CD14-positive monocyte (primary cell): ENCODE results near the gene CMTM3. TPM values are rescaled to one million over a fixed set of nuclear protein-coding genes. Genes with fewer than 3 reads are reported as not detected.
A peak's percentile ranks its signal among the peaks of the same experiment; 100 is the strongest.

Experiments used
- DNase-seq, 3 donors: peaks; one replicate each; pipeline ENCODE4 v3.0.0-alpha.2; 2011 to 2022
- H2AFZ ChIP-seq: 2 replicates; pipeline ENCODE4 v1.6.0; 2012; ENCODE audit warnings: mild to moderate bottlenecking, low read depth, low read length, inconsistent platforms; ENCODE audit not compliant: insufficient read depth, poor library complexity, severe bottlenecking
- H3K27ac ChIP-seq, 2 donors: 1 replicate in 1 of 2; 2 replicates in 1 of 2; pipeline ENCODE4 v1.5.1; 2012 to 2013; ENCODE audit warnings: low read length in 2 of 2, control low read depth in 1 of 2, inconsistent platforms in 1 of 2, low read depth in 1 of 2, mild to moderate bottlenecking in 1 of 2
- H3K27me3 ChIP-seq, 2 donors: one replicate each; pipeline versions ENCODE4 v1.6.0 to v1.6.1; 2011 to 2013; ENCODE audit warnings: low read length in 2 of 2; ENCODE audit not compliant: control insufficient read depth in 2 of 2, insufficient read depth in 2 of 2
- H3K36me3 ChIP-seq, 2 donors: replicated peaks in 1 of 2; 1 replicate in 1 of 2; 2 replicates in 1 of 2; pipeline versions ENCODE4 v1.5.1 to v1.6.1; 2012 to 2013; ENCODE audit warnings: low read length in 2 of 2, control low read depth in 1 of 2, inconsistent platforms in 1 of 2, mild to moderate bottlenecking in 1 of 2; ENCODE audit not compliant: insufficient read depth in 2 of 2, control insufficient read depth in 1 of 2
- H3K4me1 ChIP-seq, 2 donors: 1 replicate in 1 of 2; 2 replicates in 1 of 2; pipeline versions ENCODE4 v1.5.1 to v1.6.1; 2012 to 2013; ENCODE audit warnings: low read length in 2 of 2, control low read depth in 1 of 2, inconsistent platforms in 1 of 2, mild to moderate bottlenecking in 1 of 2, moderate library complexity in 1 of 2; ENCODE audit not compliant: insufficient read depth in 2 of 2, control insufficient read depth in 1 of 2
- H3K4me2 ChIP-seq: replicated peaks from 2 replicates; pipeline ENCODE3; 2012; ENCODE audit warnings: low read length, moderate library complexity, mild to moderate bottlenecking; ENCODE audit not compliant: poor library complexity, severe bottlenecking; ENCODE audit errors: extremely low read depth
- H3K4me3 ChIP-seq, 3 experiments: fragments of 200-600 bp in 1 of 3; sonication (generic) in 1 of 3; replicated peaks in 1 of 3; 1 replicate in 2 of 3; 2 replicates in 1 of 3; pipeline ENCODE4 v1.5.1; 2011 to 2013; ENCODE audit warnings: low read length in 3 of 3, mild to moderate bottlenecking in 3 of 3, control low read depth in 2 of 3, low read depth in 2 of 3, inconsistent platforms in 1 of 3, moderate library complexity in 1 of 3
- H3K79me2 ChIP-seq: 2 replicates; pipeline ENCODE4 v1.6.0; 2012; ENCODE audit warnings: mild to moderate bottlenecking, control low read depth, inconsistent platforms, low read length, moderate library complexity; ENCODE audit not compliant: insufficient read depth
- H3K9ac ChIP-seq: 2 replicates; pipeline ENCODE4 v1.6.0; 2017; ENCODE audit warnings: low read length, mild to moderate bottlenecking; ENCODE audit not compliant: insufficient read depth, poor library complexity, severe bottlenecking
- H3K9me3 ChIP-seq, 2 donors: replicated peaks in 1 of 2; 1 replicate in 1 of 2; 2 replicates in 1 of 2; pipeline versions ENCODE4 v1.5.1 to v1.6.1; 2012 to 2013; ENCODE audit warnings: low read length in 2 of 2, control low read depth in 1 of 2; ENCODE audit not compliant: control insufficient read depth in 1 of 2, insufficient read depth in 1 of 2
- H4K20me1 ChIP-seq: 2 replicates; pipeline ENCODE4 v1.6.0; 2012; ENCODE audit warnings: mild to moderate bottlenecking, low read length, control low read depth, moderate library complexity; ENCODE audit not compliant: insufficient read depth
- H3K27ac Mint-ChIP-seq, 7 donors: one replicate each; pipeline ENCODE4 v1.8.0; 2020; ENCODE audit warnings: mild to moderate bottlenecking in 7 of 7, mixed read lengths in 7 of 7, moderate library complexity in 6 of 7, inconsistent platforms in 2 of 7
- H3K27me3 Mint-ChIP-seq, 3 donors: one replicate each; pipeline ENCODE4 v1.8.0; 2021 to 2022; ENCODE audit warnings: low read depth in 3 of 3, mild to moderate bottlenecking in 3 of 3, mixed read lengths in 3 of 3, moderate library complexity in 3 of 3, inconsistent platforms in 1 of 3
- H3K36me3 Mint-ChIP-seq, 2 donors: one replicate each; pipeline ENCODE4 v1.8.0; 2020; ENCODE audit warnings: mixed read lengths in 2 of 2, inconsistent platforms in 1 of 2, mild to moderate bottlenecking in 1 of 2
- H3K4me1 Mint-ChIP-seq: one replicate; pipeline ENCODE4 v1.8.0; 2020; ENCODE audit warnings: mild to moderate bottlenecking, mixed read lengths
- H3K4me3 Mint-ChIP-seq, 2 donors: one replicate each; pipeline ENCODE4 v1.8.0; 2020; ENCODE audit warnings: mild to moderate bottlenecking in 2 of 2, mixed read lengths in 2 of 2, moderate library complexity in 1 of 2
- H3K9me3 Mint-ChIP-seq, 7 donors: one replicate each; pipeline ENCODE4 v1.8.0; 2020 to 2022; ENCODE audit warnings: mixed read lengths in 7 of 7, mild to moderate bottlenecking in 6 of 7, moderate library complexity in 6 of 7, inconsistent platforms in 2 of 7
- WGBS: methylation state at CpG from one replicate; pipeline ENCODE4 v1.1.5; 2013; ENCODE audit warnings: missing lambda C conversion rate; ENCODE audit not compliant: insufficient coverage; 5-methylcytosine and 5-hydroxymethylcytosine counted together
- intact Hi-C, 2 donors: fragments of 100-400 bp; cut with micrococcal nuclease; formaldehyde crosslinking; loops; one replicate each; pipeline versions ENCODE4 v1.15.0 to v1.15.1; 2023
- polyA plus RNA-seq, 3 donors: library from polyadenylated mRNA; depleted of rRNA in 1 of 3; unstranded in 2 of 3; stranded (reverse) in 1 of 3; fragments of 300-500 nt in 2 of 3; fragments of >200 nt in 1 of 3; fragmentation: Illumina TruSeq in 2 of 3; gene quantifications; 1 replicate in 2 of 3; 2 replicates in 1 of 3; pipeline ENCODE4 v1.2.3, GENCODE V29; 2012 to 2021
- TF ChIP-seq, protein P1 (sequence below): fragments of 200-600 bp; IDR thresholded peaks from one replicate; pipeline ENCODE4 v1.8.0; 2022; ENCODE audit warnings: antibody characterized with exemption, mild to moderate bottlenecking

CMTM3 gene
- polyA plus RNA-seq, 3 donors = 125 to 131 (median 126) TPM

DNA sequence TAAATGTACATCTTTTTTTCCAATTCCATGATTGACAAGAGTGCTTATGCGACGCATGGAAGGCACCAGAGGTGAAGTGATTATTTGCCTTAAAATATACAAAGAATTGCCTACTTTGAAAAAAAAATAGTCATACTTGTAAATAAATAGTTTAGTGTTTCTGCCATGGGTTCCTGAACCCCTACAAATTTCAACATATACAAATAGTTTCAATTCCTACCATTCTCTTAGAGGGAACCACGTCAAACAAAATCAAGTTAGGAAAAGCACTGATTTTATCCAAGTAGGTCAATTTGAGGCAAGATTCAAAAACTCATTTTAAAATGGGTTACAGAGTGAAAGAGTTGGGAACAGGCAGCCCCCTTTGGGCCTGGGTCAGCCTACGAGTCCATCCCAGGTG, 11.7 kb downstream of the CMTM3 start:
- TF ChIP-seq, protein P1, sequence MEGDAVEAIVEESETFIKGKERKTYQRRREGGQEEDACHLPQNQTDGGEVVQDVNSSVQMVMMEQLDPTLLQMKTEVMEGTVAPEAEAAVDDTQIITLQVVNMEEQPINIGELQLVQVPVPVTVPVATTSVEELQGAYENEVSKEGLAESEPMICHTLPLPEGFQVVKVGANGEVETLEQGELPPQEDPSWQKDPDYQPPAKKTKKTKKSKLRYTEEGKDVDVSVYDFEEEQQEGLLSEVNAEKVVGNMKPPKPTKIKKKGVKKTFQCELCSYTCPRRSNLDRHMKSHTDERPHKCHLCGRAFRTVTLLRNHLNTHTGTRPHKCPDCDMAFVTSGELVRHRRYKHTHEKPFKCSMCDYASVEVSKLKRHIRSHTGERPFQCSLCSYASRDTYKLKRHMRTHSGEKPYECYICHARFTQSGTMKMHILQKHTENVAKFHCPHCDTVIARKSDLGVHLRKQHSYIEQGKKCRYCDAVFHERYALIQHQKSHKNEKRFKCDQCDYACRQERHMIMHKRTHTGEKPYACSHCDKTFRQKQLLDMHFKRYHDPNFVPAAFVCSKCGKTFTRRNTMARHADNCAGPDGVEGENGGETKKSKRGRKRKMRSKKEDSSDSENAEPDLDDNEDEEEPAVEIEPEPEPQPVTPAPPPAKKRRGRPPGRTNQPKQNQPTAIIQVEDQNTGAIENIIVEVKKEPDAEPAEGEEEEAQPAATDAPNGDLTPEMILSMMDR = no peak

DNA sequence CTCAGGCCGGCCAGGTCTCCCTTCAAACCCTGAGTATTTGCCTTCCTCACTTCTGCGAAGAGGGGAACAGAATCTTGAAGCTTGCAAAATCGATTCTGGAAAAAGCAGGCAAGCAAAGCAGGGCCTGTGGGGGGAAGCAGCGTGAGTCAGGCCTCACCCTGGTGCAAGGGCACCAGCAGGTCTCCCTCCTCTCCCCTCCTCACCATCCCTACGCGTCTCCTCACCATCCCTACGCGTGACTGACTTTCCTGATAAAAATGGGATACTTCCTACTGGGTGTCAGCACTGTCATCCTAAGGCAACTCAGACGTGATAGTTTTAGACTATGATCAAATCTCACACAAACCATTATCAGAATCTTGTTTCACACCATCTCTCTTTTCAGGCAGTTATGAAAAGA, 12.1 kb downstream of the CMTM3 start:
- no peaks in the 10 kb centered on the region for H3K27me3 Mint-ChIP-seq
- WGBS = 81% methylated on average over 3 of the region's 9 CpGs

More for the DNA sequence above, 11.7 kb downstream of the CMTM3 start:
- no peaks in the 10 kb centered on the region for H3K27me3 Mint-ChIP-seq
- H3K27ac ChIP-seq = peak overlapping the region; percentile 41 to 66
- peaks cover 57 to 86% of the 10 kb centered on the region in 2 donors for H3K36me3 Mint-ChIP-seq
- no peak overlapping the region for H3K4me3 Mint-ChIP-seq
- H3K9me3 Mint-ChIP-seq = peaks cover 0 to 2% (median 0%) of the 10 kb centered on the region in 7 donors
- H3K79me2 ChIP-seq = peaks cover 4% of the 10 kb centered on the region
- intact Hi-C loops = no loop called here
- no peak overlapping the region for H2AFZ ChIP-seq
- no peak overlapping the region for H3K9ac ChIP-seq
- no peaks in the 10 kb centered on the region for H3K9me3 ChIP-seq
- peak overlapping the region in 4 of 7 donors; percentile 23 to 75 (median 42) for H3K27ac Mint-ChIP-seq
- H3K36me3 ChIP-seq = peaks cover 45 to 86% of the 10 kb centered on the region in 2 donors
- no peak overlapping the region for H3K4me3 ChIP-seq
- peaks cover 54% of the 10 kb centered on the region for H4K20me1 ChIP-seq
- no peak overlapping the region for H3K4me2 ChIP-seq
- DNase-seq = no peak
- no peaks in the 10 kb centered on the region for H3K27me3 ChIP-seq
- H3K4me1 Mint-ChIP-seq = peaks cover 30% of the 10 kb centered on the region
- H3K4me1 ChIP-seq = peaks cover 15 to 16% of the 10 kb centered on the region in 2 donors
- WGBS = 40% methylated on average over 1 of the region's 4 CpGs

More for the DNA sequence above, 12.1 kb downstream of the CMTM3 start:
- Histone ChIP-seq H2AFZ (no peak overlapping the region), H3K9ac (no peak overlapping the region), H3K79me2 (peaks cover 4% of the 10 kb centered on the region), H3K36me3 (peaks cover 44 to 86% of the 10 kb centered on the region in 2 donors), H4K20me1 (peaks cover 49% of the 10 kb centered on the region), H3K4me1 (peaks cover 15 to 16% of the 10 kb centered on the region in 2 donors), H3K9me3 (no peaks in the 10 kb centered on the region), H3K4me3 (no peak overlapping the region), H3K27me3 (no peaks in the 10 kb centered on the region), H3K27ac (peak overlapping the region; percentile 41 to 66), H3K4me2 (no peak overlapping the region)
- Mint-ChIP-seq H3K36me3 (peaks cover 57 to 86% of the 10 kb centered on the region in 2 donors), H3K4me3 (no peak overlapping the region), H3K27ac (peak overlapping the region in 4 of 7 donors; percentile 23 to 75 (median 42)), H3K4me1 (peaks cover 30% of the 10 kb centered on the region), H3K9me3 (peaks cover 0 to 2% (median 0%) of the 10 kb centered on the region in 7 donors)
- intact Hi-C loops = no loop called here
- DNase-seq = peak in 1 of 3 donors; percentile 22
- TF ChIP-seq, protein P1 = no peak
